ENCODE data around the gene UBAP2. TPM values are rescaled to one million over a fixed set of nuclear protein-coding genes. Genes with fewer than 3 reads are reported as not detected.

The UBAP2 gene
- total RNA-seq, 2 experiments from 2014 or later = 43.4 to 45.6 TPM

- Mint-ChIP-seq H3K4me3 (no peak overlapping the region), H3K4me1 (ENCODE audit: low read depth) (no peaks in the 10 kb centered on the region), H3K27me3 (no peaks in the 10 kb centered on the region), H3K36me3 (ENCODE audit: low read depth) (no peaks in the 10 kb centered on the region), H3K27ac (no peak overlapping the region), H3K9me3 (no peaks in the 10 kb centered on the region)
- ChIA-PET CTCF (no interaction called here), POLR2A (no interaction called here)
- ATAC-seq (no peak), DNase-seq (no peak)
- intact Hi-C loops (cut with micrococcal nuclease) = loop anchor here (10.0 kb wide), 1 partner anchor 55 kb away; no protein-coding TSS in a partner anchor
- no peak for TF ChIP-seq CTCF (IDR thresholded peaks at IDR 0.05)
Observed at GRCh38 chr9:34069831-34070230, 21.1 kb upstream of the UBAP2 start.

GRCh38 chr9:34065541-34065940, 16.9 kb upstream of the UBAP2 start:
- Mint-ChIP-seq H3K36me3 (ENCODE audit: low read depth) (no peaks in the 10 kb centered on the region), H3K27me3 (no peaks in the 10 kb centered on the region), H3K9me3 (no peaks in the 10 kb centered on the region), H3K4me1 (ENCODE audit: low read depth) (no peaks in the 10 kb centered on the region), H3K27ac (no peak overlapping the region), H3K4me3 (no peak overlapping the region)
- DNase-seq (no peak), ATAC-seq (no peak)
- ChIA-PET CTCF (interaction anchor here (1.6 kb wide), 1 partner anchor 9 kb away, joined by 7 read pairs; no protein-coding TSS in a partner anchor), POLR2A (no interaction called here)
- intact Hi-C loops (cut with micrococcal nuclease) = no loop called here
- TF ChIP-seq CTCF (IDR thresholded peaks at IDR 0.05) = no peak

- H3K4me1 Mint-ChIP-seq (ENCODE audit: low read depth) = no peaks in the 10 kb centered on the region
- POLR2A ChIA-PET = no interaction called here
- no peak overlapping the region for H3K27ac Mint-ChIP-seq
- no peak overlapping the region for H3K4me3 Mint-ChIP-seq
- DNase-seq = no peak
- no peaks in the 10 kb centered on the region for H3K36me3 Mint-ChIP-seq (ENCODE audit: low read depth)
- H3K27me3 Mint-ChIP-seq = no peaks in the 10 kb centered on the region
- no peak for ATAC-seq
- intact Hi-C loops (cut with micrococcal nuclease) = no loop called here
- CTCF ChIA-PET = interaction anchor here (4.7 kb wide), 1 partner anchor 14 kb away, joined by 19 read pairs; no protein-coding TSS in a partner anchor
- no peaks in the 10 kb centered on the region for H3K9me3 Mint-ChIP-seq
- TF ChIP-seq CTCF (IDR thresholded peaks at IDR 0.05) = no peak
Observed at GRCh38 chr9:34059954-34060353, 11.3 kb upstream of the UBAP2 start.

GRCh38 chr9:34059281-34059680, 10.6 kb upstream of the UBAP2 start:
- DNase-seq = no peak
- no peaks in the 10 kb centered on the region for H3K27me3 Mint-ChIP-seq
- ATAC-seq = no peak
- H3K27ac Mint-ChIP-seq = no peak overlapping the region
- no peaks in the 10 kb centered on the region for H3K9me3 Mint-ChIP-seq
- ChIA-PET CTCF (interaction anchor here (4.7 kb wide), 1 partner anchor 14 kb away, joined by 19 read pairs; no protein-coding TSS in a partner anchor), POLR2A (no interaction called here)
- H3K4me1 Mint-ChIP-seq (ENCODE audit: low read depth) = no peaks in the 10 kb centered on the region
- no peak overlapping the region for H3K4me3 Mint-ChIP-seq
- intact Hi-C loops (cut with micrococcal nuclease) = no loop called here
- no peaks in the 10 kb centered on the region for H3K36me3 Mint-ChIP-seq (ENCODE audit: low read depth)
- no peak for TF ChIP-seq CTCF (IDR thresholded peaks at IDR 0.05)

GRCh38 chr9:34049630-34050384, 1.1 kb upstream of the UBAP2 start:
- Mint-ChIP-seq H3K9me3 (no peaks in the 10 kb centered on the region), H3K36me3 (ENCODE audit: low read depth) (peaks cover 11% of the 10 kb centered on the region), H3K4me3 (peak overlapping the region; percentile 87), H3K27me3 (no peaks in the 10 kb centered on the region), H3K27ac (peak overlapping the region; percentile 100), H3K4me1 (ENCODE audit: low read depth) (peaks cover 28% of the 10 kb centered on the region)
- CTCF ChIA-PET = interaction anchor here (1.4 kb wide), 1 partner anchor 24 kb away, joined by 7 read pairs; no protein-coding TSS in a partner anchor
- intact Hi-C loops (cut with micrococcal nuclease) = loop anchor here (5.0 to 10.0 kb wide), 2 partner anchors 38 to 325 kb away; partner anchors contain the start of gene MYORG
- peak; percentile 6 for DNase-seq
- POLR2A ChIA-PET = interaction anchor here (0.9 to 2.3 kb wide), 5 partner anchors 17 to 234 kb away, joined by 3 to 9 read pairs (median 7); partner anchors contain the start of gene UBE2R2
- TF ChIP-seq CTCF (IDR thresholded peaks at IDR 0.05) = no peak
- ATAC-seq = no peak
